Urinary bladder (tissue), 4 donors: ENCODE data around the gene ETFDH. TPM values are rescaled to one million over a fixed set of nuclear protein-coding genes. Genes with fewer than 3 reads are reported as not detected.
"Not testable (repeated sequence)": the region's sequence is repeated elsewhere in the genome, so short reads cannot be mapped to it uniquely, and the experiment has no call there.

Experiments
- DNase-seq: peaks from one replicate; pipeline ENCODE4 v3.0.0-alpha.2; 2015; ENCODE audit errors: extremely low spot score
- H3K27ac ChIP-seq: one replicate; pipeline ENCODE4 v1.5.1; 2013; ENCODE audit warnings: low read depth, mild to moderate bottlenecking, moderate library complexity
- H3K36me3 ChIP-seq: one replicate; pipeline ENCODE4 v1.6.1; 2013; ENCODE audit warnings: mild to moderate bottlenecking, moderate library complexity; ENCODE audit not compliant: insufficient read depth
- H3K4me1 ChIP-seq: one replicate; pipeline ENCODE4 v1.6.1; 2013; ENCODE audit warnings: mild to moderate bottlenecking, moderate library complexity; ENCODE audit not compliant: insufficient read depth
- H3K4me3 ChIP-seq: one replicate; pipeline ENCODE4 v1.5.1; 2013; ENCODE audit warnings: low read depth, low read length
- WGBS: extraction: QIAGEN DNeasy Blood & Tissue Kit; methylation state at CpG from one replicate; pipeline ENCODE4 v1.1.7; 2013; 5-methylcytosine and 5-hydroxymethylcytosine counted together
- polyA plus RNA-seq: library from polyadenylated mRNA; stranded (reverse); fragments of 200-250 nt; gene quantifications from one replicate; pipeline ENCODE4 v1.2.3, GENCODE V29; 2013
- small RNA-seq: library from RNA; depleted of rRNA; stranded (forward); fragments of <200 nt; gene quantifications from one replicate; pipeline ENCODE3, GENCODE V24; 2014
- total RNA-seq: library from RNA; depleted of rRNA; stranded (reverse); fragments of >200 nt; gene quantifications from one replicate; pipeline ENCODE4 v1.2.3, GENCODE V29; 2014
- donor health status: healthy with polysubstance abuse.
- donor health status: healthy.

The ETFDH gene
- total and polyA plus RNA-seq, 2 donors = 17.0 to 41.2 TPM

DNA sequence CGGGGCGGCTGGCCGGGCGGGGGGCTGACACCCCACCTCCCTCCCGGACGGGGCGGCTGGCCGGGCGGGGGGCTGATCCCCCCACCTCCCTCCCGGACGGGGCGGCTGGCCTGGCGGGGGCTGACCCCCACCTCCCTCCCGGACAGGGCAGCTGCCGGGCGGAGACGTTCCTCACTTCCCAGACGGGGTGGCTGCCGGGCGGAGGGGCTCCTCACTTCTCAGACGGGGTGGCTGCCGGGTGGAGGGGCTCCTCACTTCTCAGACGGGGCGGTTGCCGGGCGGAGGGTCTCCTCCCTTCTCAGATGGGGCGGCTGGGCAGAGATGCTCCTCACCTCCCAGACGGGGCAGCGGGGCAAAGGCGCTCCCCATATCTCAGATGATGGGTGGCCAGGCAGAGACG is 74.4 kb downstream of the ETFDH start:
- not testable (repeated sequence) for DNase-seq, H3K27ac ChIP-seq, H3K36me3 ChIP-seq, H3K4me1 ChIP-seq, H3K4me3 ChIP-seq
- WGBS = 95% methylated on average over 31 of the region's 31 CpGs

DNA sequence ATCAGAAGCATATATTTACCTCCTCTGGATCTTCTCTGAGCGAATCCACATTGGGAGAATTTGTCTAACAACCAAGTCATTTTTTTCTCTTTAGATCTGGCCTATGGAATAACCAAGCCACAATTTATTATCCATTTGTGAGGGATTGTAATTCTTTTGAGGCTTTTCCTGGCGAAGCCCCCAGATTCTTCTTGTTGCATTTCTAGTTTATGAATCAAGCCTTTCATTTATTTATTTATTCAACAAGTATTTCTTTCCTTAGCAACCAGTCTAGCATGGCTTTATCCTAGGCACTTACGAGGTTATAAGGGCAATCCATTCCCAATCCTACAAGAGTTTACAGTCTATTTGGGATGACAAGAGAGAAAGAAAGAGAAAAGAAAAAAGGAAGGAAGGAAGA is 78.3 kb downstream of the ETFDH start:
- H3K4me1 ChIP-seq = no peaks in the 10 kb centered on the region
- H3K4me3 ChIP-seq = no peak overlapping the region
- WGBS = 34% methylated on average over 3 of the region's 3 CpGs
- no peak overlapping the region for H3K27ac ChIP-seq
- H3K36me3 ChIP-seq = no peaks in the 10 kb centered on the region
- no peak for DNase-seq

DNA sequence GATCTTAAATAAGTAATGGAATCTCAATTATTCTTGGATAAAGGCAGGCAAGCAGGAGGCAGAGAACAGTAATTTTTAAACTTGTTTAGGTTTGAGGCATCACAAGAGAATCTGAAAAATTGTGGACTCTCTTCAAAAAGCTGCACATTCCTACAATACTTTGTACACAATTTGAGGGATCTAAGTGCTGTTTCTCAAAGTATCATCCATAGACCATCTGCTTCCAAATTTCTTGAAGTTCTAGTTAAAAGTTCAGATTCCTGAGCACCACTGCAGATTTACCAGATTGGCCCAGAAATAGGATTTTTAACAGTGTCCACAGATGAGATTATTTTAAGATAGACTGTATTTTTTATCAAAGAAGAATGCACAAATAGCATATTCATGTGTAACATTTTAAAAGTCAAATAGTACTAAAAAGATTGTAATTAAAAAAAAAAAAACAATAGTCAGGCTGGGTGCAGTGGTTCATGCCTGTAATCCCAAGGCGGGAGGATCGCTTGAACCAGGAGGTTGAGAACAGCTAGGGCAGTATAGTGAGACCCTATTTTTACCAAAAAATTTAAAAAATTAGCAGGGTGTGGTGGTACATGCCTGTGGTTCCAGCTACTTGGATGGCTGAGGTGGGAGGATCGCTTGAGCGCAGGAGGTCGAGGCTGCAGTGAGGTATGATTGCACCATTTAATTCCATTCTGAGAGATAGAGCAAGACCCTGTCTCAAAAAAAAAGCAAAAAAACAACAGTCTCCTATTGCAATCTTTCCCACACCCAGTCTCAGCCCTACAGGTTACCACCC is 82.5 kb downstream of the ETFDH start:
- H3K4me1 ChIP-seq = no peaks in the 10 kb centered on the region
- no peak overlapping the region for H3K4me3 ChIP-seq
- H3K36me3 ChIP-seq = no peaks in the 10 kb centered on the region
- whole genome bisulfite sequencing = 95% methylated on average over 5 of the region's 5 CpGs
- no peak overlapping the region for H3K27ac ChIP-seq
- DNase-seq = no peak

GRCh38 chr4:158755819-158756218 is 83.7 kb downstream of the ETFDH start:
- not testable (repeated sequence) for H3K4me1 ChIP-seq, H3K4me3 ChIP-seq, H3K27ac ChIP-seq, DNase-seq, H3K36me3 ChIP-seq
- 94% methylated on average over 7 of the region's 7 CpGs for WGBS

GRCh38 chr4:158756588-158756987 is 84.5 kb downstream of the ETFDH start:
- Histone ChIP-seq H3K4me1 (no peaks in the 10 kb centered on the region), H3K4me3 (no peak overlapping the region), H3K27ac (no peak overlapping the region), H3K36me3 (no peaks in the 10 kb centered on the region)
- no peak for DNase-seq

- no peaks in the 10 kb centered on the region for H3K36me3 ChIP-seq
- no peak for DNase-seq
- no peak overlapping the region for H3K27ac ChIP-seq
- WGBS = 79% methylated on average over 4 of the region's 4 CpGs
- H3K4me1 ChIP-seq = no peaks in the 10 kb centered on the region
- no peak overlapping the region for H3K4me3 ChIP-seq
Measured at GRCh38 chr4:158758142-158758541, 86.0 kb downstream of the ETFDH start.

DNA sequence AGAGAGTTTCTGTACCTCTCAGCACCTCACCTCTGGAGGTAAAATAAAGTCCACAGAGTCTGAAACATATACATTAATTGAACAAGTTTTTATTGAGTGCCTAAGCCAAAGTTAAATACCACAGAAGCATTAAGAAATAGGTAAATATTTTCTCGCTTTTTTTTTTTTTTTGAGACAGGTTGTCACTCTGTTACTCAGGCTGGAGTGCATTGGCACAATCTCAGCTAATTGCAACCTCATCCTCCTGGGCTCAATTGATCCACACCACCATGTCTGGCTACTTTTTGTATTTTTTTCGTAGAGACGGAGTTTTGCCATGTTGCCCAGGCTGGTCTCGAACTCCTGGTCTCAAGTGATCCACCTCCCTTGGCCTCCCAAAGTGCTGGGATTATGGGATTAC is 86.6 kb downstream of the ETFDH start:
- no peaks in the 10 kb centered on the region for H3K36me3 ChIP-seq
- no peak for DNase-seq
- H3K4me1 ChIP-seq = no peaks in the 10 kb centered on the region
- no peak overlapping the region for H3K4me3 ChIP-seq
- 94% methylated on average over 4 of the region's 4 CpGs for WGBS
- H3K27ac ChIP-seq = no peak overlapping the region

Small RNA genes within 50 kb of the gene (small RNA-seq; reads per million reads assigned to genes)
- not detected for gene RF00012

Other genes starting within 250 kb of the ETFDH start
- gene RXFP1, start 150.4 kb upstream of the ETFDH start, total RNA-seq = 1.2 TPM
- 0.03 TPM for gene RXFP1, start 150.4 kb upstream of the ETFDH start, polyA plus RNA-seq
- 37.5 TPM for gene C4orf46, start 409 bp upstream of the ETFDH start, total RNA-seq
- 5.4 TPM for gene C4orf46, start 409 bp upstream of the ETFDH start, polyA plus RNA-seq
- gene PPID, start 51.1 kb downstream of the ETFDH start, total RNA-seq = 38.2 TPM
- gene PPID, start 51.1 kb downstream of the ETFDH start, polyA plus RNA-seq = 26.1 TPM
- gene FNIP2, start 96.7 kb downstream of the ETFDH start, total RNA-seq = 54.0 TPM
- 15.6 TPM for gene FNIP2, start 96.7 kb downstream of the ETFDH start, polyA plus RNA-seq